Liver (tissue), 9 donors: ENCODE data around the gene TMBIM6. TPM values are rescaled to one million over a fixed set of nuclear protein-coding genes. Genes with fewer than 3 reads are reported as not detected.
"Not testable (repeated sequence)": the region's sequence is repeated elsewhere in the genome, so short reads cannot be mapped to it uniquely, and the experiment has no call there.

Experiments
- DNase-seq: peaks from one replicate; pipeline ENCODE4 v3.0.0-alpha.2; 2017; ENCODE audit warnings: low spot score
- H3K27ac ChIP-seq, 2 donors: one replicate each; pipeline ENCODE4 v1.7.0; 2013; ENCODE audit warnings: inconsistent platforms in 2 of 2, low read length in 2 of 2, control low read depth in 1 of 2, low read depth in 1 of 2, mild to moderate bottlenecking in 1 of 2
- H3K27me3 ChIP-seq, 4 donors: one replicate each; pipeline versions ENCODE4 v1.6.1 to v1.7.0; 2013; ENCODE audit warnings: low read length in 3 of 4, inconsistent platforms in 1 of 4, mild to moderate bottlenecking in 1 of 4, moderate library complexity in 1 of 4; ENCODE audit not compliant: control insufficient read depth in 4 of 4, insufficient read depth in 4 of 4
- H3K36me3 ChIP-seq, 4 donors: one replicate each; pipeline versions ENCODE4 v1.6.1 to v1.7.0; 2013; ENCODE audit warnings: low read length in 3 of 4, mild to moderate bottlenecking in 3 of 4, low read depth in 1 of 4, moderate library complexity in 1 of 4; ENCODE audit not compliant: control insufficient read depth in 4 of 4, insufficient read depth in 3 of 4
- H3K4me1 ChIP-seq, 4 donors: one replicate each; pipeline versions ENCODE4 v1.6.1 to v1.7.0; 2013; ENCODE audit warnings: low read length in 3 of 4, mild to moderate bottlenecking in 3 of 4, moderate library complexity in 1 of 4; ENCODE audit not compliant: control insufficient read depth in 4 of 4, insufficient read depth in 4 of 4
- H3K4me3 ChIP-seq, 3 donors: one replicate each; pipeline versions ENCODE4 v1.6.1 to v1.7.0; 2013; ENCODE audit warnings: low read length in 3 of 3, control low read depth in 1 of 3, low read depth in 1 of 3, mild to moderate bottlenecking in 1 of 3
- H3K9ac ChIP-seq, 2 donors: one replicate each; pipeline ENCODE4 v1.7.0; 2013; ENCODE audit warnings: low read length in 2 of 2, mild to moderate bottlenecking in 2 of 2, moderate library complexity in 2 of 2, control low read depth in 1 of 2, low read depth in 1 of 2
- H3K9me3 ChIP-seq, 4 donors: one replicate each; pipeline versions ENCODE4 v1.6.1 to v1.7.0; 2013; ENCODE audit warnings: low read length in 3 of 4; ENCODE audit not compliant: control insufficient read depth in 4 of 4
- FOXA1 ChIP-seq: IDR thresholded peaks from 2 replicates; pipeline ENCODE4 v1.6.1; 2016; ENCODE audit warnings: antibody characterized with exemption
- FOXA2 ChIP-seq: IDR thresholded peaks from 2 replicates; pipeline ENCODE4 v1.6.1; 2016; ENCODE audit warnings: antibody characterized with exemption
- GABPA ChIP-seq, 2 donors: IDR thresholded peaks in 1 of 2; conservative IDR thresholded peaks in 1 of 2; 2 replicates each; pipeline ENCODE4 v1.6.1; 2016; ENCODE audit warnings: antibody characterized with exemption in 2 of 2, mild to moderate bottlenecking in 1 of 2, moderate library complexity in 1 of 2
- JUND ChIP-seq, 2 donors: IDR thresholded peaks; 2 replicates each; pipeline ENCODE4 v1.6.1; 2016; ENCODE audit warnings: antibody characterized with exemption in 2 of 2
- NR2F2 ChIP-seq: IDR thresholded peaks from 2 replicates; pipeline ENCODE4 v1.6.1; 2016; ENCODE audit warnings: antibody characterized with exemption
- RAD21 ChIP-seq, 2 donors: IDR thresholded peaks; 2 replicates each; pipeline ENCODE4 v1.6.1; 2016; ENCODE audit warnings: antibody characterized with exemption in 2 of 2, mild to moderate bottlenecking in 2 of 2
- RXRA ChIP-seq, 2 donors: IDR thresholded peaks; 2 replicates each; pipeline ENCODE4 v1.6.1; 2017 to 2018; ENCODE audit warnings: antibody characterized with exemption in 2 of 2, mild to moderate bottlenecking in 1 of 2
- WGBS: extraction: QIAGEN DNeasy Blood & Tissue Kit; methylation state at CpG from one replicate; pipeline ENCODE4 v1.1.7; 2013; 5-methylcytosine and 5-hydroxymethylcytosine counted together
- polyA plus RNA-seq, 2 donors: library from polyadenylated mRNA; stranded (reverse) in 1 of 2; unstranded in 1 of 2; fragments of 200-250 nt in 1 of 2; fragments of >200 nt in 1 of 2; fragmentation: Nextera tagmentation in 1 of 2; extraction: Ambion mirVana in 1 of 2; gene quantifications; one replicate each; pipeline versions ENCODE4 v1.2.1 to v1.2.3, GENCODE V29; 2013 to 2015
- total RNA-seq, 2 donors: library from RNA; depleted of rRNA; stranded (reverse); fragments of >200 nt; gene quantifications; one replicate each; pipeline ENCODE4 v1.2.3, GENCODE V29; 2014
- TF ChIP-seq, protein P1 (sequence below): fragments of 150-350 bp; IDR thresholded peaks from 2 replicates; pipeline ENCODE4 v1.5.1; 2017; ENCODE audit warnings: improper control_type of control experiment, low read depth, low read length; ENCODE audit not compliant: missing input control
- donor health status: healthy.
- donor health status: healthy.
- donor health status: healthy.
- donor health status: healthy.
- donor health status: healthy.

TMBIM6 gene
- total and polyA plus RNA-seq, 4 donors = 464 to 1,207 (median 713) TPM

GRCh38 chr12:49777800-49778748 is 36.7 kb downstream of the TMBIM6 start:
- Histone ChIP-seq H3K4me3 (no peak overlapping the region), H3K27ac (no peak overlapping the region), H3K27me3 (no peaks in the 10 kb centered on the region), H3K36me3 (no peaks in the 10 kb centered on the region), H3K9ac (no peak overlapping the region), H3K4me1 (peaks cover 0 to 4% (median 2%) of the 10 kb centered on the region in 4 donors), H3K9me3 (no peaks in the 10 kb centered on the region)
- peak; percentile 77 for DNase-seq
- no peak for TF ChIP-seq FOXA2
- no peak for TF ChIP-seq GABPA (IDR thresholded peaks at IDR 0.05 in 1 of 2, conservative IDR thresholded peaks at IDR 0.05 in 1 of 2)
- TF ChIP-seq, protein P1, sequence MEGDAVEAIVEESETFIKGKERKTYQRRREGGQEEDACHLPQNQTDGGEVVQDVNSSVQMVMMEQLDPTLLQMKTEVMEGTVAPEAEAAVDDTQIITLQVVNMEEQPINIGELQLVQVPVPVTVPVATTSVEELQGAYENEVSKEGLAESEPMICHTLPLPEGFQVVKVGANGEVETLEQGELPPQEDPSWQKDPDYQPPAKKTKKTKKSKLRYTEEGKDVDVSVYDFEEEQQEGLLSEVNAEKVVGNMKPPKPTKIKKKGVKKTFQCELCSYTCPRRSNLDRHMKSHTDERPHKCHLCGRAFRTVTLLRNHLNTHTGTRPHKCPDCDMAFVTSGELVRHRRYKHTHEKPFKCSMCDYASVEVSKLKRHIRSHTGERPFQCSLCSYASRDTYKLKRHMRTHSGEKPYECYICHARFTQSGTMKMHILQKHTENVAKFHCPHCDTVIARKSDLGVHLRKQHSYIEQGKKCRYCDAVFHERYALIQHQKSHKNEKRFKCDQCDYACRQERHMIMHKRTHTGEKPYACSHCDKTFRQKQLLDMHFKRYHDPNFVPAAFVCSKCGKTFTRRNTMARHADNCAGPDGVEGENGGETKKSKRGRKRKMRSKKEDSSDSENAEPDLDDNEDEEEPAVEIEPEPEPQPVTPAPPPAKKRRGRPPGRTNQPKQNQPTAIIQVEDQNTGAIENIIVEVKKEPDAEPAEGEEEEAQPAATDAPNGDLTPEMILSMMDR = peak; percentile 84
- TF ChIP-seq RAD21 (IDR thresholded peaks at IDR 0.05) = peak; percentile 86 to 90
- WGBS = 49% methylated on average over 19 of the region's 19 CpGs

DNA sequence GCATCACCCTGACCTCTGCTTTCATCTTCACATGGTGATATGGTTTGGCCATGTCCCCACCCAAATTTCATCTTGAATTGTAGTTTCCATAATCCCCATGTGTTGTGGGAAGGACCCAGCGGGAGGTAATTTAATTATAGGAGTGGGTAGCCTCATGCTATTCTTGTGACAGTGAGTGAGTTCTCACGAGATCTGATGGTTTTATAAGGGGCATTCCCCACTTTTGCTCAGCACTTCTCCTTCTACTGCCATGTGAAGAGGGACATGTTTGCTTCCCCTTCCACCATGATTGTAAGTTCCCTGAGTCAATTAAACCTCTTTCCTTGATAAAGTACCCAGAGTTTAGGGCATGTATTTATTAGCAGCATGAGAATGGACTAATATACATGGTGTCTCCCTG is 38.2 kb downstream of the TMBIM6 start:
- no peak for TF ChIP-seq FOXA1
- no peaks in the 10 kb centered on the region for H3K27me3 ChIP-seq

DNA sequence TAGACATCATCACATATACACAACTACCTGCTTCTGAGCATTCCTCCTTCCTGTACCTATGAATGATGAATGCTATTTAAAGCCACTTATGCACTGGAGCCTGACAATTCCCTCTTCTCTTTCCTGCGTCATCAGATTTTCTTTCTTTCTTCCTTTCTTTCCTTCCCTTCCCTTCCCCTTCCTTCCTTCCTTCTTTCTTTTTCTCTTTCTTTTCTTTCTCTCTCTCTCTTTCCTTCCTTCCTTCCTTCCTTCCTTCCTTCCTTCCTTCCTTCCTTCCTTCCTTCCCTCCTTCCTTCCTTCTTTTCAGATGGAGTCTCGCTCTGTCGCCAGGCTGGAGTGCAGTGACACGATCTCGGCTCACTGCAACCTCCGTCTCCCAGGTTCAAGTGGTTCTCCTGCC is 39.6 kb downstream of the TMBIM6 start:
- not testable (repeated sequence) for H3K27me3 ChIP-seq, H3K4me1 ChIP-seq, H3K9ac ChIP-seq, H3K27ac ChIP-seq, H3K4me3 ChIP-seq, DNase-seq, H3K36me3 ChIP-seq, H3K9me3 ChIP-seq
- 91% methylated on average over 6 of the region's 6 CpGs for WGBS

More for the DNA sequence above, 38.2 kb downstream of the TMBIM6 start:
- 78% methylated on average over 2 of the region's 2 CpGs for WGBS
- Histone ChIP-seq H3K36me3 (no peaks in the 10 kb centered on the region), H3K27ac (no peak overlapping the region), H3K4me3 (no peak overlapping the region), H3K4me1 (peaks cover 0 to 4% (median 2%) of the 10 kb centered on the region in 4 donors), H3K9ac (no peak overlapping the region), H3K9me3 (no peaks in the 10 kb centered on the region)
- DNase-seq = no peak

DNA sequence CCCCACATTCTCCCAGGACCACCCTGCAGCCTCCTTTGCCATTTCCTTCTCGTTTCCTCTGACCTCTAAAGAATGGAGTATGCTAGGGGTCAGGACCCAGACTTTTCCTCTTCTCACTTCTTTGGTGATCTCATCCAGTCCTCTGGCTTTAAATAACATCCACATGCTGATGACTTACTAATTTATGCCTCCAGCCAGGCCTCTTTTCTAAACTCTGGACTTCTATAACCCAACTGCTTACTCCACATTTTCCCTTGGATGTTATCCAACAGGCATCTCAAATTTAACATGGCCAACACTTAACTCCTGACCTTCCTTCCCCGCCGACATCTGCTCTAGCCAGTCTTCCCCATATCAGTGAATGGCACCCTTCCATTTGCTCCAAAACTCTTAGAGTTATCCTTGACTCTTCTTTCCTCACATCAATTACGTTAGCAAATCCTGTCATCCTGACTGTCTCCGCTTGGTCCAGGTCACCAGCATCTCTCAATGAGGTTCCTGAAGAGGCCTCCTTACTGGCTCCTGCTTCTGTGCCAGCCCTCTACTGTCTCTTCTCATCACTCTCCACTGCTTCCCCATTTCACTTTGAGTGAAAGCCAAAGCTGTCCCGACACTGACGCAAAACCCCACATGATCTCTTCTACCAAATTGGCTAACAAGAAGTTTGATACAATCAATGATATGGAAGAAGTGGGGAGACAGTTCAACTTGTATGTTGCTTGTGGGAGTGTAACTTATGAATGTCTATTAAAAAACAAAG is 42.7 kb downstream of the TMBIM6 start:
- Histone ChIP-seq H3K9ac (no peak overlapping the region), H3K9me3 (peaks cover 0 to 4% (median 0%) of the 10 kb centered on the region in 4 donors), H3K36me3 (no peaks in the 10 kb centered on the region), H3K4me3 (no peak overlapping the region), H3K4me1 (no peaks in the 10 kb centered on the region), H3K27ac (no peak overlapping the region), H3K27me3 (no peaks in the 10 kb centered on the region)
- WGBS = 63% methylated on average over 7 of the region's 7 CpGs
- no peak for DNase-seq
- no peak for TF ChIP-seq JUND (IDR thresholded peaks at IDR 0.05)
- peak in 1 of 2 donors; percentile 4 for TF ChIP-seq RXRA (IDR thresholded peaks at IDR 0.05)
- peak; percentile 80 for TF ChIP-seq NR2F2
